GM12865 (cell line): ENCODE data around the gene MAP3K19.
A peak's percentile ranks its signal among the peaks of the same experiment; 100 is the strongest.
"Not testable (repeated sequence)": the region's sequence is repeated elsewhere in the genome, so short reads cannot be mapped to it uniquely, and the experiment has no call there.

Experiments used
- DNase-seq: peaks from one replicate; pipeline ENCODE4 v3.0.0; 2010; ENCODE audit warnings: low read depth
- H3K4me3 ChIP-seq: 2 replicates; pipeline ENCODE4 v1.5.1; 2011; ENCODE audit warnings: mild to moderate bottlenecking, low read depth, low read length, control low read depth
- TF ChIP-seq, protein P1 (sequence below): IDR thresholded peaks from 2 replicates; pipeline ENCODE4 v1.5.1; 2011; ENCODE audit warnings: low read length, control low read depth, low read depth, inconsistent platforms; ENCODE audit not compliant: insufficient read depth; ENCODE audit errors: missing control alignments

The MAP3K19 gene

DNA sequence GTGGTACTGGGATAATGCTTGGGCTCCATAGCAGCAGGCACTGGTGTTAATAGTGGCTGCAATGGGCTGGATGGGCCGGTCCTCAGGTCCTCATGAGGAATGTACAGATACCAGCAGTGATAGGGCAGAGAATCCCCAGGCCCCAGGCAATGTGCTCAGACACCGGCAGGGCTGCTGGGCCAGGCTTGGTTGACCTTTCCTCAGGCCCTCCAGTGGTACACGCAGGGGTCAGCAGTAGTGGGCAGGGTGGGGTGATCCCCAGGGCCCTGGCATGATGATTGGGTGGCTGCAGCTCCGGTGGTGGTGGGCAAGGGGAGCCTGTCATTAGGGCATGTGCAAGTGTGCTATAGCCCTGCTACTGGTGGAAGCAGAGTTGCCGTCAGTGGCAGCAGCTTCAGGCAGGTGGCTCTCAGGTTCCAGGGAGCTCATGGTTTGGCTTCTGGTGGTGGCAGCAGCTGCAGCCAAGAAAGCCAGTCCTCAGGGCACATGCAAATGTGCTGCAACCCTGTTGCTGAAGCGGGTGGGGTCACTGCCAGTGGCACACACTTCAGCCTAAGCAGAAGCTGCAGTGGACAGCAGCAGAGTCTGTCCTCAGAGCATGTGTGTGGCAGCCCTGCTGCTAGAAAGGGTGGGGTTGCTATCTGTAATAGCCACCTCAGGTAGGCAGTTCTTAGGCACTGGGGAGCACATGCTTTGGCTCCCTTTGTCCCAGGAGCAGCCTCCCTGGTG lies 71.8 kb downstream of the MAP3K19 start:
- TF ChIP-seq, protein P1, sequence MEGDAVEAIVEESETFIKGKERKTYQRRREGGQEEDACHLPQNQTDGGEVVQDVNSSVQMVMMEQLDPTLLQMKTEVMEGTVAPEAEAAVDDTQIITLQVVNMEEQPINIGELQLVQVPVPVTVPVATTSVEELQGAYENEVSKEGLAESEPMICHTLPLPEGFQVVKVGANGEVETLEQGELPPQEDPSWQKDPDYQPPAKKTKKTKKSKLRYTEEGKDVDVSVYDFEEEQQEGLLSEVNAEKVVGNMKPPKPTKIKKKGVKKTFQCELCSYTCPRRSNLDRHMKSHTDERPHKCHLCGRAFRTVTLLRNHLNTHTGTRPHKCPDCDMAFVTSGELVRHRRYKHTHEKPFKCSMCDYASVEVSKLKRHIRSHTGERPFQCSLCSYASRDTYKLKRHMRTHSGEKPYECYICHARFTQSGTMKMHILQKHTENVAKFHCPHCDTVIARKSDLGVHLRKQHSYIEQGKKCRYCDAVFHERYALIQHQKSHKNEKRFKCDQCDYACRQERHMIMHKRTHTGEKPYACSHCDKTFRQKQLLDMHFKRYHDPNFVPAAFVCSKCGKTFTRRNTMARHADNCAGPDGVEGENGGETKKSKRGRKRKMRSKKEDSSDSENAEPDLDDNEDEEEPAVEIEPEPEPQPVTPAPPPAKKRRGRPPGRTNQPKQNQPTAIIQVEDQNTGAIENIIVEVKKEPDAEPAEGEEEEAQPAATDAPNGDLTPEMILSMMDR, result no peak
- no peak overlapping the region for H3K4me3 ChIP-seq
- DNase-seq, result peak; percentile 7

DNA sequence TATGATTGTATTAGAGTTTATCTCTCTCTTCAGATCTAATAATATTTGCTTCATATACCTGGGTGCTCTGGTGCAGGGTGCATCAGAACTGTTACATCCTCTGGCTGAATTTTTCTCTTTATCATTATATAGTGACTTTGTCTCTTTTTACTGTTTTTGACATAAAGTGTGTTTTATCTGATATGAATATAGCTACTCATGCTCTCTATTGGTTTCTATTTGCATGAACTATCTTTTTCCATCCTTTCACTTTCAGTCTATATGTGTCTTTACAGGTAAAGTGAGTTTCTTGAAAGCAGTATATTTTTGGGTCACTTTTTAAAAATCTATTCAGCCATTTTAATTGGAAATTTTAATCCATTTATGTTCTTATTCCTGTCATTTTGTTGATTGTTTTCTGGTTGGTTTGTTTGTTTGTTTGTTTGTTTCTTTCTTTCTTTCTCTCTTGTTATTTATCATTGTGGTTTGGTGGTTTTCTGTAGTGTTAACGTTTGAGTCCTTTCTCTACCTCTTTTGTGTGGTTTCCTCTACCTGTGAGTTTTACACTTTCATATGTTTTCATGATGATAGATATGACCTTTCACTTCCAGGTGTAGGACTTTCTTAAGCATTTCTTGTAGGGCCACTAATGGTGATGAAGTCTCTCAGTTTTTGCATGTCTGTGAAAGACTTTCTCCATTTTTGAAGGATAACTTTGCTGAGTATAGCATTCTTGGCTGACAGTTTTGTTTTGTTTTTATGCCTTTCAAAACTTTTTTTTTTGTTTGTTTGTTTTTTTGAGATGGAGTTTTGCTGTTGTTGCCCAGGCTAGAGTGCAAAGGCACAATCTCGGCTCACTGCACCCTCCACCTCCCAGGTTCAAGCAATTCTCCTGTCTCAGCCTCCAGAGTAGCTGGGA lies 73.8 kb downstream of the MAP3K19 start:
- TF ChIP-seq, protein P1, result no peak
- DNase-seq, result peak; percentile 56
- no peak overlapping the region for H3K4me3 ChIP-seq

DNA sequence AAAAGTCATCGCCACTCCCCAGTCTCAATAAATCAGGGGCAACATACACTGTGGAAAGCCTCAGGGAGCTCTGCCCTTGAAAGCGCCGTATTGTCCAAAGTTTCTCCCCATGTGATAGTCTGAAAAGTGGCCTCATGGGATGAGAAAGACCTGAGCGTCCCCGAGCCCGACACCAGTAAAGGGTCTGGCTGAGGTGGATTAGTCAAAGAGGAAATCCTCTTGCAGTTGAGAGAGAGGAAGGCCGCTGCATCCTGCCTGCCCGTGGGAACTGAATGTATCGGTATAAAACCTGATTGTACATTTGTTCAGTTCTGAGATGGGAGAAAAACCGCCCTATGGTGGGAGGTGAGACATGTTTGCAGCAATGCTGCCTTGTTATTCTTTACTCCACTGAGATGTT lies 80.1 kb downstream of the MAP3K19 start:
- H3K4me3 ChIP-seq, DNase-seq: not testable (repeated sequence)

DNA sequence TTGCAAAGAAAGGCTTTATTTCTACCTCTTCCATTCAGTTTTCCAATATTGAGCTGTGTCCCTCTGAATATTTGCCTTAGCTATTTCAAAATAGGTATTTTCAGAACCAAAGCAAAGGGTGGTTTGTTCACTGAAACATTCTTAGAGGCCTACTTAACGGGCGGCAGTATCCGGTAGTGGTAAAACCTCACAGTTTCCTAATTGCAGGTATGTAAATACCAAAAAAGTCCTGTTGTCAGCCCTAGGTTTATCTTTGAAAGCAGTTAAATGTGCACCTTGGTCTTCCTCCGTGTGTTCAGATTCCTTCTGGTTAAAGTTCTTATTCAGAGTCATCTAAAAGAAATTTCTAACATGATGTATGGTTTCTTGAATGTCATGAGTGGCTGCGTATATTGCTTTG lies 89.8 kb downstream of the MAP3K19 start:
- DNase-seq, result no peak

DNA sequence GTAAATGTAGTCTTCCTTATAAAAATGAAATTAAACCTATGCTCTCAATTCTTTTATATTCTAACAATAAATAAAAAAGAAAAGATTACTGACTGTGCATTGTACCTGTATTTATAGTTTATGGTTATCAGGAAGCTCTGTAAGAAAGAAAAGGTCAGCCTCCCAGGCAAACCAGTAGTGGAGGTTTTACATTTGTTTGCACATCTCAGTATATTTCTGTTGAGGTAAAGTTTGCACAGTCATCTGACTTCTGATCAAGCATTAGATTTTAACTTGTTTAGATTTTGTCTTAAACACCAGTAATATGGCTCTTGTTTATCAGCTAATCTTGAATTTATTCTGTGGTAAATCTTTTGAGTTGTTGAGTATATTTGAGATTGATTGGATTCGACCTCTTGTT lies 91.5 kb downstream of the MAP3K19 start:
- DNase-seq, result no peak
- no peak overlapping the region for H3K4me3 ChIP-seq
- TF ChIP-seq, protein P1, result no peak

More for the DNA sequence above, 89.8 kb downstream of the MAP3K19 start:
- no peak overlapping the region for H3K4me3 ChIP-seq
- TF ChIP-seq, protein P1, result no peak

DNA sequence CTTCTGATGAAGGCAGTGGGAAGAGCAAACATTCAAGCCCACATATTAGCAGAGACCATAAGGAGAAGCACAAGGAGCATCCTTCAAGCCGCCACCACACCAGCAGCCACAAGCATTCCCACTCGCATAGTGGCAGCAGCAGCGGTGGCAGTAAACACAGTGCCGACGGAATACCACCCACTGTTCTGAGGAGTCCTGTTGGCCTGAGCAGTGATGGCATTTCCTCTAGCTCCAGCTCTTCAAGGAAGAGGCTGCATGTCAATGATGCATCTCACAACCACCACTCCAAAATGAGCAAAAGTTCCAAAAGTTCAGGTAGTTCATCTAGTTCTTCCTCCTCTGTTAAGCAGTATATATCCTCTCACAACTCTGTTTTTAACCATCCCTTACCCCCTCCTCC lies 93.2 kb downstream of the MAP3K19 start:
- TF ChIP-seq, protein P1, result no peak
- DNase-seq, result no peak
- no peak overlapping the region for H3K4me3 ChIP-seq

DNA sequence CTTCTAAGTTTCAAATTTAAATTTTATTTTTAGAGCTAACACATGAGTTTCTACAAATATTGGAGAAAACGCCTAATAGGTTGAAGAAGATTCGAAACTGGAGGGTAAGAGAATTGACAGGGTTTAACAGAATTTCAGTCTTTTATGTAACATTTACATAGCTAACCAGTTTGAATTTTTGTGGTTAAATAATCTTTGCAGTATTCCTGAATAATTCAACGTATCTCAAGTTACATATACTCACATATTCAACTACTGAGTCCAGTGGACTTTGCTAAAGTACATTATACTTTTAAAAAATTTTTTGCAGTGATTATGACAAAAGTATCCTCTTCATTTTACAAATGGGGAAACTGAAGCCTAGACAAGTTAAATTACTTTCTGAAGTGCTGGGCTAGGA lies 94.6 kb downstream of the MAP3K19 start:
- TF ChIP-seq, protein P1, result no peak
- no peak for DNase-seq
- H3K4me3 ChIP-seq, result no peak overlapping the region
